Lower lobe of right lung (tissue), 2 donors: ENCODE measurements around the gene HAS3. TPM values are rescaled to one million over a fixed set of nuclear protein-coding genes. Genes with fewer than 3 reads are reported as not detected.

Source experiments
- ATAC-seq, 2 donors: fragments of 200-7000 bp; cut with Tn5 transposase; one replicate each; pipeline ENCODE4 v1.9.1; 2020 to 2022; ENCODE audit warnings: mild to moderate bottlenecking in 2 of 2, moderate library complexity in 2 of 2
- DNase-seq: peaks from one replicate; pipeline ENCODE4 v3.0.0-alpha.2; 2020
- H3K27ac ChIP-seq: fragments of 200-600 bp; one replicate; pipeline ENCODE4 v1.8.0; 2022
- H3K27me3 ChIP-seq: fragments of 200-600 bp; one replicate; pipeline ENCODE4 v1.8.0; 2022; ENCODE audit warnings: low read depth
- H3K36me3 ChIP-seq: fragments of 200-600 bp; one replicate; pipeline ENCODE4 v1.8.0; 2022; ENCODE audit warnings: mild to moderate bottlenecking
- H3K4me1 ChIP-seq: fragments of 200-600 bp; one replicate; pipeline ENCODE4 v1.8.0; 2022
- H3K4me3 ChIP-seq: fragments of 200-600 bp; one replicate; pipeline ENCODE4 v1.8.0; 2022; ENCODE audit warnings: mild to moderate bottlenecking
- H3K9me3 ChIP-seq: fragments of 200-600 bp; one replicate; pipeline ENCODE4 v1.8.0; 2022
- intact Hi-C: fragments of 100-400 bp; cut with DNase I; formaldehyde crosslinking; loops from one replicate; pipeline ENCODE4 v1.11.0; 2022
- total RNA-seq: library from RNA; stranded (reverse); fragmentation: NEBNext Ultra II Directional; extraction: Animal tissue kit (Norgen Biotek cat#: 25700); gene quantifications from one replicate; pipeline ENCODE4 v1.2.1, GENCODE V29; 2021
- TF ChIP-seq, protein P1 (sequence below): fragments of 200-600 bp; IDR thresholded peaks from one replicate; pipeline ENCODE4 v1.8.0; 2022; ENCODE audit warnings: antibody characterized with exemption, mild to moderate bottlenecking
- donor health status: DM: no; HTN: yes; CAD: no; lungs with severe emphysema.

The HAS3 gene
- total RNA-seq, 1 donor from 2014 or later = 12.6 TPM

DNA sequence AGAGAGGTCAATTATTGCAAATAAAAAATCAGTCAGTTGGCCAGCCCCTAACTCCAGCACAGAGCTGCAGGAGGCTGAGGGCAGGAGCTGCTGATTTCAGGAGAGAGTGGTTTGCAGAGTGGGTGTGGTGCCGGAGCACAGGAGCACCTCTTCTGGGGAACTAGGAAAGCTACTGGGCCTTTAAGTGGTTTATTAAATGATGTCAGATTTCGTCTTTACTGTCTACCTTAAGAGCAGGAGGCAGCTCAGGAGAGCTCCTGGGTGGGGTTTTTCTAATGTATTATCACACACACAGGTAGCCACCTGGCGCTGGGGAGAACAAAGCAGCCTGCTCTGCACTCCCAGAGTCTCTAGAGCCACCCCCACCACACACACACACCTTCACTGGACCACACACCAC is 11.5 kb upstream of the HAS3 start:
- H3K27me3 ChIP-seq = no peaks in the 10 kb centered on the region
- TF ChIP-seq, protein P1, sequence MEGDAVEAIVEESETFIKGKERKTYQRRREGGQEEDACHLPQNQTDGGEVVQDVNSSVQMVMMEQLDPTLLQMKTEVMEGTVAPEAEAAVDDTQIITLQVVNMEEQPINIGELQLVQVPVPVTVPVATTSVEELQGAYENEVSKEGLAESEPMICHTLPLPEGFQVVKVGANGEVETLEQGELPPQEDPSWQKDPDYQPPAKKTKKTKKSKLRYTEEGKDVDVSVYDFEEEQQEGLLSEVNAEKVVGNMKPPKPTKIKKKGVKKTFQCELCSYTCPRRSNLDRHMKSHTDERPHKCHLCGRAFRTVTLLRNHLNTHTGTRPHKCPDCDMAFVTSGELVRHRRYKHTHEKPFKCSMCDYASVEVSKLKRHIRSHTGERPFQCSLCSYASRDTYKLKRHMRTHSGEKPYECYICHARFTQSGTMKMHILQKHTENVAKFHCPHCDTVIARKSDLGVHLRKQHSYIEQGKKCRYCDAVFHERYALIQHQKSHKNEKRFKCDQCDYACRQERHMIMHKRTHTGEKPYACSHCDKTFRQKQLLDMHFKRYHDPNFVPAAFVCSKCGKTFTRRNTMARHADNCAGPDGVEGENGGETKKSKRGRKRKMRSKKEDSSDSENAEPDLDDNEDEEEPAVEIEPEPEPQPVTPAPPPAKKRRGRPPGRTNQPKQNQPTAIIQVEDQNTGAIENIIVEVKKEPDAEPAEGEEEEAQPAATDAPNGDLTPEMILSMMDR = no peak
- intact Hi-C loops = no loop called here
- no peaks in the 10 kb centered on the region for H3K36me3 ChIP-seq
- H3K9me3 ChIP-seq = no peaks in the 10 kb centered on the region
- no peak overlapping the region for H3K27ac ChIP-seq
- peak; percentile 30 to 47 for ATAC-seq
- H3K4me1 ChIP-seq = peaks cover 11% of the 10 kb centered on the region
- no peak for DNase-seq
- H3K4me3 ChIP-seq = no peak overlapping the region

DNA sequence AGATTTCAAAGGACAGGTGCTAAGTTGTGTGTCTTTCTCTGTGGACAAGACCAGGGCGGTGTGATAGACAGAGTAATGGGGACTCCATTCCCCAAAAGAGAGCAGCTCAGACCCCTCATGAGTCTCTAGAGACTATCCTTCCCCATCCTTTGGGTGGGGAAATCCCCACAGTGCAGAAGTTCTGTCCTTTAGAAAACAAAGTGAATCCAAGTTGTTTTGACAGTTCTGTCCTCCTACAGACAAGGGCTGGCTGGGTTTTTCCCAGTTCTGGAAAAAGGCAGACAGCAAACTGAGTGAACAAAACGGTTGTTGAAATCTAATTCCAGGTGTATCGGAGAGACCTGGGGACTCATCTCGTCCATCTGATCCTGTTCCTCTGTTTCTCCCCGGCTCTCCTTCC is 11.0 kb upstream of the HAS3 start:
- no peak overlapping the region for H3K27ac ChIP-seq
- TF ChIP-seq, protein P1 = no peak
- H3K36me3 ChIP-seq = no peaks in the 10 kb centered on the region
- DNase-seq (no peak), ATAC-seq (no peak)
- no peak overlapping the region for H3K4me3 ChIP-seq
- H3K9me3 ChIP-seq = no peaks in the 10 kb centered on the region
- intact Hi-C loops = no loop called here
- peaks cover 6% of the 10 kb centered on the region for H3K4me1 ChIP-seq
- no peaks in the 10 kb centered on the region for H3K27me3 ChIP-seq

DNA sequence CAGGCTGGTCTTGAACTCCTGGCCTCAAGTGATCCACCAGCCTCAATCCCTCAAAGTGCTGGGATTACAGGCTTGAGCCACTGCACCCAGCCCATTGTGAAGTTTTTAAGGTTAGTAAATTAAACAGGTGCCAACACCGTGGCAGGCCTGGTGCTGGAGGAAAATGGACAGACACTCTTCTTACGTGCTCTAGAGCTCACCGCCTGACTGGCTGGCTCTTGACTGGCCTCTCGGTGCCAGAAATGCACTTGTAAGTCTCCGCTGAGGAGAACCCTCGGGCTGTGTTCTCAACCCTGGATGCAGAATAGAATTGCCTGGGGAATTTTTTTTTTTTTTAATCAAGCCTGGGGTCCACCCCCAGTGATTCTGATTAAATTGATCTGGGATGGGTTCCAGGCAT is 10.3 kb upstream of the HAS3 start:
- DNase-seq = peak; percentile 79
- peak; percentile 81 to 83 for ATAC-seq
- intact Hi-C loops = no loop called here
- no peaks in the 10 kb centered on the region for H3K27me3 ChIP-seq
- no peaks in the 10 kb centered on the region for H3K4me1 ChIP-seq
- H3K9me3 ChIP-seq = no peaks in the 10 kb centered on the region
- no peak overlapping the region for H3K4me3 ChIP-seq
- TF ChIP-seq, protein P1 = no peak
- peak overlapping the region; percentile 56 for H3K27ac ChIP-seq
- no peaks in the 10 kb centered on the region for H3K36me3 ChIP-seq

DNA sequence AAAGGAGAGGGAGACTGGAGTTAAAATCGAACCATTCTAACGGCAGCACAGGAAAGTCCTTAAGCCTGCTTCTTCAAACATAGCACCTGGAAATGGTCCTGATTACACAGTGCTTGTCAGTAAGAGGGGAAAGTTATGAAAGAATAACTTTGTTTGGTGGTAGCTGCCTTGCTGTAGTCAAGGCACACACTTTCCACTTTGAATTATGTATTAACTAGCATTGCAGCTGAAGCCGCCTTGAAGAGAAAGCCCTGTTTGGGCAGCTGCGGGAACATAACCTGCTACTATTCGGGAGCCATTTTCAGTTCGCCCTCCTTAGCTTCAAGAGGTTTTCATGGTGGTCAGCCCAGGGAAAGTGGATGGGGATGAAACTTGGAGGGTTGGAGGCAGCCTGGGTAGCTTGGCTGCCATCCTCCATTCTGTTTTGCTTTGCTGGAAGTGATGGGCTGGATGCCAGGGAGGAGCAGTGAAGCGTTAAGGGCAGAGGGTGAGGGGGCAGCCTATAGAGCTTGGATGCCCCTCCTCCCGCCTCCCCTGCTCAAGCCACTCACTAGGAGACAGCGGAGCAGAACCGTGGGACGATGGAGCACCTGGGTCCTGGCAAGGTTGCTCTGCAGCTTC is 5.3 kb upstream of the HAS3 start:
- Histone ChIP-seq H3K9me3 (no peaks in the 10 kb centered on the region), H3K27ac (peak overlapping the region; percentile 78), H3K27me3 (no peaks in the 10 kb centered on the region), H3K36me3 (no peaks in the 10 kb centered on the region), H3K4me3 (peak overlapping the region; percentile 38), H3K4me1 (no peaks in the 10 kb centered on the region)
- ATAC-seq (peak; percentile 87), DNase-seq (no peak)
- intact Hi-C loops = no loop called here
- TF ChIP-seq, protein P1 = no peak

DNA sequence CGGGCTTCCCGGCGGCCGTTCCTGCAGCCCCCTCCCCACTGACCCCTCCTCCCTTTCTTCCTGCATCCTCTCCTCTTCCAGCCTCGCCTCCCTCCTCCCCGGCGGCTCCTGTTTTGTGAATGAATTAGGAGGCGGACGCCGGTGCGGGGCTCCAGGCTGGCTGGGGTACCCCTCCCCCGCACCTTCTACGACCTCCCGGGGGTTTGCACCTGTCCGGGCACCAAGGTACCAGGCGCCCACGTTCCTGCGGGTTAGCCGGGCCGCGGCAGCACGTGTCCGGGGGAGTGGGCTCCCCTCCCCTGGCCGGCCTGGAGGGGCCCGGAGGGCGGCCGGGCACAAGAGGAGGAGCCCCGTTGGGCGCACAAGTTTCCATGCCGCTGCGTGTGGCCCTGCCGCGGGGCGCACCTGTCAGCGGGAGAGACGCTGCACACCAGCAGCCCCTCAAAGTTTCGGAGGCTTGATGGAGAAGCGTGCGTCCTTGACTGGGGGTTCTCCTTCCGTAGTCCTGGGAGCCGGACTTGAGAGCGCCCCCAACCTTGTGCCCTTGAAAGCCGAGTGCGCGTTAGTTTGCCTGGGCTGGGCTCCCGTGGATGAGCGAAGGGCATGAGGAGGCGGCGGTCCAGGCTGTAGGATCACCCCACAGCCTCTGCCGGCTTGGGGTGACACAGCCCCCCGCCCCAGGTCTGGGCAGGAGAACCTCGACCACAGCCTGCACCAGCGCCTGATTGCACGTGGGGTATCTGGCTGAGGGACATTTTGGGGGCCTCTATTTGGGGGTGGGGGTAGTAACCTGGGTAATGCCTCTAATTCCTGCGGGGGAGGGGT is 1.2 kb downstream of the HAS3 start:
- Histone ChIP-seq H3K9me3 (no peaks in the 10 kb centered on the region), H3K4me3 (peak overlapping the region; percentile 57), H3K27ac (no peak overlapping the region), H3K4me1 (peaks cover 34% of the 10 kb centered on the region), H3K27me3 (peaks cover 18% of the 10 kb centered on the region), H3K36me3 (peaks cover 24% of the 10 kb centered on the region)
- DNase-seq (no peak), ATAC-seq (no peak)
- intact Hi-C loops = no loop called here
- TF ChIP-seq, protein P1 = no peak
